Osteocyte (in vitro differentiated cells): ENCODE measurements around the gene RAD18. TPM values are rescaled to one million over a fixed set of nuclear protein-coding genes. Genes with fewer than 3 reads are reported as not detected.
A peak's percentile ranks its signal among the peaks of the same experiment; 100 is the strongest.

Experiments used
- DNase-seq: peaks from one replicate; pipeline ENCODE4 v3.0.0; 2021; ENCODE audit warnings: mixed read lengths; ENCODE audit not compliant: unreplicated experiment; ENCODE audit errors: extremely low spot score
- H3K27ac Mint-ChIP-seq: one replicate; pipeline ENCODE4 v1.8.0; 2021; ENCODE audit warnings: mild to moderate bottlenecking, mixed read lengths; ENCODE audit not compliant: unreplicated experiment
- H3K27me3 Mint-ChIP-seq: one replicate; pipeline ENCODE4 v1.8.0; 2021; ENCODE audit warnings: mixed read lengths; ENCODE audit not compliant: unreplicated experiment
- H3K36me3 Mint-ChIP-seq: one replicate; pipeline ENCODE4 v1.8.0; 2021; ENCODE audit warnings: mixed read lengths; ENCODE audit not compliant: unreplicated experiment
- H3K4me1 Mint-ChIP-seq: one replicate; pipeline ENCODE4 v1.8.0; 2021; ENCODE audit warnings: mixed read lengths; ENCODE audit not compliant: unreplicated experiment
- H3K4me3 Mint-ChIP-seq: one replicate; pipeline ENCODE4 v1.8.0; 2021; ENCODE audit warnings: mild to moderate bottlenecking, moderate library complexity, mixed read lengths; ENCODE audit not compliant: unreplicated experiment
- H3K9me3 Mint-ChIP-seq: one replicate; pipeline ENCODE4 v1.8.0; 2021; ENCODE audit warnings: mixed read lengths; ENCODE audit not compliant: unreplicated experiment
- long read RNA-seq: library from polyadenylated mRNA; unstranded; transcript quantifications from one replicate; pipeline ENCODE4 v2.0.0, GENCODE V29; 2021
- total RNA-seq: library from RNA; stranded (reverse); gene quantifications from 2 replicates; pipeline ENCODE4 v1.2.1, GENCODE V29; 2021
- TF ChIP-seq, protein P1 (sequence below): fragments of 200-600 bp; sonication (generic); IDR thresholded peaks from 2 replicates; pipeline ENCODE4 v1.5.0; 2021; ENCODE audit warnings: antibody characterized with exemption, mild to moderate bottlenecking, moderate library complexity

The RAD18 gene, protein sequence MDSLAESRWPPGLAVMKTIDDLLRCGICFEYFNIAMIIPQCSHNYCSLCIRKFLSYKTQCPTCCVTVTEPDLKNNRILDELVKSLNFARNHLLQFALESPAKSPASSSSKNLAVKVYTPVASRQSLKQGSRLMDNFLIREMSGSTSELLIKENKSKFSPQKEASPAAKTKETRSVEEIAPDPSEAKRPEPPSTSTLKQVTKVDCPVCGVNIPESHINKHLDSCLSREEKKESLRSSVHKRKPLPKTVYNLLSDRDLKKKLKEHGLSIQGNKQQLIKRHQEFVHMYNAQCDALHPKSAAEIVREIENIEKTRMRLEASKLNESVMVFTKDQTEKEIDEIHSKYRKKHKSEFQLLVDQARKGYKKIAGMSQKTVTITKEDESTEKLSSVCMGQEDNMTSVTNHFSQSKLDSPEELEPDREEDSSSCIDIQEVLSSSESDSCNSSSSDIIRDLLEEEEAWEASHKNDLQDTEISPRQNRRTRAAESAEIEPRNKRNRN
- 13.4 and 18.6 TPM in 2 replicates for total RNA-seq
- long read RNA-seq, full-length matches to known transcripts = 21 of 43 reads
- long read RNA-seq, partial matches to known transcripts = 14 of 43 reads
- long read RNA-seq, other reads (novel, unspliced or antisense) = 8 of 43 reads

DNA sequence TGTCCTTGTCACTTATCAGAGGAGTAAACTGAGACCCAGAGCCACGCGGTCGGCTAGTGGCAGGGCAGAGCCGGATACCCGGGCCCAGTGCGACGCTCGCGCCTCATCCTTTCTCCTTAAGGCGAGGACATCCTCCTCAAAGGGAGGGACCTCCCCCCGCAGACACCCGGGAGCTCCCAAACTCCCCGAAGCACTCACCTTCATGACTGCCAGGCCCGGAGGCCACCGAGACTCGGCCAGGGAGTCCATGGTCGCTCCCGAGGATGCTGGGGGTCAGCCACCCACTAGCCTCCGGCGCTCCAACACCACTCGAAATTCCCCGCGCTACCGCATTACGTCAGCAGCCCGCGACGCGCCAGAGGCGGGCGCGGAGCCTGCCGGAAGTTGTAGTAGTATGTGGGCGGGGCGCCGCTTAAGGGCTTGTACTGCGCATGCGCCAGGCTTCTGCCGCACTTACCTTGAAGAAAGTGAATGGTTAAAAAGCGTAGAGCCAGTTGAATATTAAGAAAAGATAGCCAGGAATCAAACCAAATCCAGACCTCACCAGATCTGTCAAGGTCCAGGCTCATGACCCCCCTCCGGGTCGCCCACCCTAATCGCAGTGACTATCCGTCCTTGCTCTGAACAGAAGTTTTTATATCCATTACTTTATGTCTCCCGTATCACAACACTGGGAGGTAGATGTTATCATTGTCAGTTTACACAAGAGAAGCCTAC is at the start of gene RAD18:
Gene RAD18 (minus strand): TSS at position 336 of the 717 bp plus-strand sequence. CDS start 87 bp downstream, at position 249.
- Mint-ChIP-seq H3K36me3 (peaks cover 9% of the 10 kb centered on the region), H3K27ac (peak within 1 kb of the TSS; percentile 97), H3K27me3 (no peaks in the 10 kb centered on the region), H3K4me3 (peak within 1 kb of the TSS; percentile 98), H3K9me3 (no peaks in the 10 kb centered on the region), H3K4me1 (peaks cover 34% of the 10 kb centered on the region)
- TF ChIP-seq, protein P1, sequence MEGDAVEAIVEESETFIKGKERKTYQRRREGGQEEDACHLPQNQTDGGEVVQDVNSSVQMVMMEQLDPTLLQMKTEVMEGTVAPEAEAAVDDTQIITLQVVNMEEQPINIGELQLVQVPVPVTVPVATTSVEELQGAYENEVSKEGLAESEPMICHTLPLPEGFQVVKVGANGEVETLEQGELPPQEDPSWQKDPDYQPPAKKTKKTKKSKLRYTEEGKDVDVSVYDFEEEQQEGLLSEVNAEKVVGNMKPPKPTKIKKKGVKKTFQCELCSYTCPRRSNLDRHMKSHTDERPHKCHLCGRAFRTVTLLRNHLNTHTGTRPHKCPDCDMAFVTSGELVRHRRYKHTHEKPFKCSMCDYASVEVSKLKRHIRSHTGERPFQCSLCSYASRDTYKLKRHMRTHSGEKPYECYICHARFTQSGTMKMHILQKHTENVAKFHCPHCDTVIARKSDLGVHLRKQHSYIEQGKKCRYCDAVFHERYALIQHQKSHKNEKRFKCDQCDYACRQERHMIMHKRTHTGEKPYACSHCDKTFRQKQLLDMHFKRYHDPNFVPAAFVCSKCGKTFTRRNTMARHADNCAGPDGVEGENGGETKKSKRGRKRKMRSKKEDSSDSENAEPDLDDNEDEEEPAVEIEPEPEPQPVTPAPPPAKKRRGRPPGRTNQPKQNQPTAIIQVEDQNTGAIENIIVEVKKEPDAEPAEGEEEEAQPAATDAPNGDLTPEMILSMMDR = no peak
- DNase-seq = peak; percentile 97

DNA sequence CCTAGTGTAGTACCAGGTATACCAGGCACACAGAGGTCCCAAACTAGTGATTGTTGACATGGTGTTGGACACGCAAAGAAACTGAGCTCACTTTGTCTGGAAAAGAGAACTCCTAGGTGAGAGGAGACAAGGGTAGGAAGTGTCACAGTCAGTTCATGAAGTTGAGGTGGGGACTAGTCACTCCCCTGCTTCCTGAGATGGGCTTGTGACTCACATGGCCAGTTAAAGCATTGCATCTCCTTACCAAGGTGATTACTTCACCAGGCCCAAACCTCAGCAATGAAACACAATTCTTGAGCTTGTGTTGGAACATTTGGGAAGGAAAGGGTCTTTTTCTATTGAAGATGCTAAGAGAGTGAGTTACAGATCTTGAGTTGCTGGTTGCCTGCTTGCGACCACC is 49.2 kb upstream of the RAD18 start:
- TF ChIP-seq, protein P1 = no peak
- H3K4me1 Mint-ChIP-seq = no peaks in the 10 kb centered on the region
- no peak overlapping the region for H3K4me3 Mint-ChIP-seq
- no peak overlapping the region for H3K27ac Mint-ChIP-seq
- H3K27me3 Mint-ChIP-seq = peaks cover 20% of the 10 kb centered on the region
- DNase-seq = no peak
- H3K36me3 Mint-ChIP-seq = no peaks in the 10 kb centered on the region
- H3K9me3 Mint-ChIP-seq = no peaks in the 10 kb centered on the region

DNA sequence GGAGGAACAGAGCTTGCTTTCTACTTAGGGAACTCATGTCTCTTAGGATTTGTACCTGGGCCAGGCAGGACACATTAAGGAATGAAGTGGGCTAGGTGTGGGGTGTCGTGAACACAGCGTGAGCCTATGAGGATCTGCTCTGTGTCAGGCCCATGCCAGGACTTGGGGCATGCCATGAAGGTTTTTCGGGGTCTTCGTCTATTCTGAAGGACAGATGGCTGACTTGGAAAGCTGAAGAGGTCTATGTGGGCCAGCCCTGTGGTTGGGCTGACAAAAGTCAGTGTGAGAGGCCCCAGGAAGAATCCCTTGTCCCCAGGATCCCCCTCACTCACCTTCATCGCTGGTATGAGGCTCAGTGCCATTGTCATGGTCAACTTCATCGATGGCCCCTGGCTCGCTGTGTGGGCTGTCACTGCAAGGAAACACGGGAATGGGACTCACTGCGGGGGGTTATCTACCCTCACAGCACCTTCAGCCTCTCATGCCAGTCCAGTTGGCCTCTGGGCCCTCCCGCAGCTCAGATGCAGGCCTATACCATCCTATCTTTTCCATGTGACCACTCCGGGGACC is 46.8 kb upstream of the RAD18 start:
- Mint-ChIP-seq H3K4me1 (no peaks in the 10 kb centered on the region), H3K9me3 (no peaks in the 10 kb centered on the region), H3K27me3 (peaks cover 4% of the 10 kb centered on the region), H3K4me3 (no peak overlapping the region), H3K27ac (no peak overlapping the region), H3K36me3 (no peaks in the 10 kb centered on the region)
- TF ChIP-seq, protein P1 = no peak
- DNase-seq = no peak

DNA sequence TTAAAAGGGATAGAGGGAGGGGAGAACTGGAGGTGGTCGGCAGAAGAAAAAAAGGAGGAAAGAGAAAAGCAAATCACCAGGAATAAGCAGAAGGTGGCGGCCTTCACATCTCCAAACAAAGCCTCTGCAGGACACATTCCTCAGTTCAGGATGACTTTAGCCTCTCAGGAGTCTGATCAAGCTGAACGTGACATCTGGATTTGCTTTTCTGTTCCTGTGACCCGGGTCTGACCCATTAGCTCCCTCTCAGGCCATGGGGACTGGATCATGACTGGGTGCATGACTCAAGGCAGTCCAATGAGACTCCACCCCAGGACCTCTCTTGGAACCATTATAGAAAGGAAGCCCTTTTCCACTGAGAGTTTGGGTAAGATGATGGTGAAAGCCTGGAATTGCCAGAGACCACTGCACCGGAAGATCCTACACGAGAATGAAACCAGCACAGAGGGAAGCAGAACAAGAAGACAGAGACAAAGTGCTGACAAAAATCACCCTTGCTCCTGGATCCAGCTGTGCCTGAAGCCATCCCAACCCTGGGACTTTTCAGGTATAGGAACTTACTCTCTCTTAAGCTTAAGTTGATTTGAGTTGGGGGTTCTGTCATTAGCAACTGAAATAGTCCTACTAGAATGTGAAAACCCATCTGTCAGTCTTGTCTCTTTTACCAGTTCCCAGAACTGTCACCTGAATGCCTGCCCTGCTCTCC is 45.4 kb upstream of the RAD18 start:
- Mint-ChIP-seq H3K4me1 (no peaks in the 10 kb centered on the region), H3K36me3 (no peaks in the 10 kb centered on the region), H3K9me3 (no peaks in the 10 kb centered on the region), H3K27me3 (peaks cover 7% of the 10 kb centered on the region), H3K4me3 (no peak overlapping the region), H3K27ac (no peak overlapping the region)
- no peak for DNase-seq
- TF ChIP-seq, protein P1 = no peak
